ENCODE results near the gene LOXHD1. TPM values are rescaled to one million over a fixed set of nuclear protein-coding genes. Genes with fewer than 3 reads are reported as not detected.

LOXHD1 gene
- total RNA-seq, 4 donors from 2014 or later, result 1.7 to 4.9 (median 3.2) TPM

GRCh38 chr18:46601141-46601805, 55.7 kb downstream of the LOXHD1 start:
- TF ChIP-seq CTCF (IDR thresholded peaks at IDR 0.05), result no peak
- DNase-seq (ENCODE audit: low spot score) (no peak), ATAC-seq (ENCODE audit: low FRiP score) (no peak)

- ATAC-seq (ENCODE audit: low FRiP score), result no peak
- TF ChIP-seq CTCF (IDR thresholded peaks at IDR 0.05), result no peak
- no peak for DNase-seq (ENCODE audit: low spot score)
Measured at GRCh38 chr18:46596119-46596518, 60.9 kb downstream of the LOXHD1 start.

- no peak for TF ChIP-seq CTCF (IDR thresholded peaks at IDR 0.05)
- DNase-seq (ENCODE audit: low spot score) (no peak), ATAC-seq (ENCODE audit: low FRiP score) (no peak)
Measured at GRCh38 chr18:46591783-46592391, 65.1 kb downstream of the LOXHD1 start.

- no peak for TF ChIP-seq CTCF (IDR thresholded peaks at IDR 0.05)
- DNase-seq (ENCODE audit: low spot score), result no peak
- no peak for ATAC-seq (ENCODE audit: low FRiP score)
Measured at GRCh38 chr18:46590103-46590502, 66.9 kb downstream of the LOXHD1 start.

GRCh38 chr18:46588971-46589660, 67.9 kb downstream of the LOXHD1 start:
- TF ChIP-seq CTCF (IDR thresholded peaks at IDR 0.05), result no peak
- ATAC-seq (ENCODE audit: low FRiP score) (no peak), DNase-seq (ENCODE audit: low spot score) (no peak)

- DNase-seq (ENCODE audit: low spot score), result no peak
- ATAC-seq (ENCODE audit: low FRiP score), result peak; percentile 91
- TF ChIP-seq CTCF (IDR thresholded peaks at IDR 0.05), result no peak
Measured at GRCh38 chr18:46587600-46587999, 69.4 kb downstream of the LOXHD1 start.
